ENCODE results near the gene CLCN2.

GRCh38 chr3:184383033-184383740 is 21.8 kb upstream of the CLCN2 start:
- TF ChIP-seq, protein P1, sequence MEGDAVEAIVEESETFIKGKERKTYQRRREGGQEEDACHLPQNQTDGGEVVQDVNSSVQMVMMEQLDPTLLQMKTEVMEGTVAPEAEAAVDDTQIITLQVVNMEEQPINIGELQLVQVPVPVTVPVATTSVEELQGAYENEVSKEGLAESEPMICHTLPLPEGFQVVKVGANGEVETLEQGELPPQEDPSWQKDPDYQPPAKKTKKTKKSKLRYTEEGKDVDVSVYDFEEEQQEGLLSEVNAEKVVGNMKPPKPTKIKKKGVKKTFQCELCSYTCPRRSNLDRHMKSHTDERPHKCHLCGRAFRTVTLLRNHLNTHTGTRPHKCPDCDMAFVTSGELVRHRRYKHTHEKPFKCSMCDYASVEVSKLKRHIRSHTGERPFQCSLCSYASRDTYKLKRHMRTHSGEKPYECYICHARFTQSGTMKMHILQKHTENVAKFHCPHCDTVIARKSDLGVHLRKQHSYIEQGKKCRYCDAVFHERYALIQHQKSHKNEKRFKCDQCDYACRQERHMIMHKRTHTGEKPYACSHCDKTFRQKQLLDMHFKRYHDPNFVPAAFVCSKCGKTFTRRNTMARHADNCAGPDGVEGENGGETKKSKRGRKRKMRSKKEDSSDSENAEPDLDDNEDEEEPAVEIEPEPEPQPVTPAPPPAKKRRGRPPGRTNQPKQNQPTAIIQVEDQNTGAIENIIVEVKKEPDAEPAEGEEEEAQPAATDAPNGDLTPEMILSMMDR (conservative IDR thresholded peaks at IDR 0.05), result no peak
- TF ChIP-seq ZFX (IDR thresholded peaks at IDR 0.05), result no peak
